ENCODE data around the gene MAU2. TPM values are rescaled to one million over a fixed set of nuclear protein-coding genes. Genes with fewer than 3 reads are reported as not detected.
"Not testable (repeated sequence)": the region's sequence is repeated elsewhere in the genome, so short reads cannot be mapped to it uniquely, and the experiment has no call there.

Gene MAU2
- polyA plus RNA-seq, 6 donors from 2014 or later, result 17.6 to 39.9 (median 24.2) TPM

GRCh38 chr19:19342086-19343015, 21.7 kb downstream of the MAU2 start:
- Mint-ChIP-seq H3K4me1 (peaks cover 2 to 13% (median 3%) of the 10 kb centered on the region in 3 donors), H3K27me3 (no peaks in the 10 kb centered on the region), H3K4me3 (no peak overlapping the region), H3K36me3 (peaks cover 5 to 10% of the 10 kb centered on the region in 2 donors), H3K9me3 (no peaks in the 10 kb centered on the region), H3K27ac (no peak overlapping the region)
- no peak for DNase-seq
- ATAC-seq (ENCODE audit: low read depth in 2 of 2), result no peak

GRCh38 chr19:19343016-19343362, 22.4 kb downstream of the MAU2 start:
- no peaks in the 10 kb centered on the region for H3K9me3 Mint-ChIP-seq
- H3K27ac Mint-ChIP-seq, result no peak overlapping the region
- H3K27me3 Mint-ChIP-seq, result no peaks in the 10 kb centered on the region
- peaks cover 2 to 13% (median 3%) of the 10 kb centered on the region in 3 donors for H3K4me1 Mint-ChIP-seq
- no peak for ATAC-seq (ENCODE audit: low read depth in 2 of 2)
- H3K4me3 Mint-ChIP-seq, result no peak overlapping the region
- no peak for DNase-seq
- H3K36me3 Mint-ChIP-seq, result peaks cover 5 to 10% of the 10 kb centered on the region in 2 donors

- no peaks in the 10 kb centered on the region for H3K27me3 Mint-ChIP-seq
- no peaks in the 10 kb centered on the region for H3K9me3 Mint-ChIP-seq
- peak overlapping the region in 1 of 8 donors; percentile 34 for H3K4me3 Mint-ChIP-seq
- ATAC-seq (ENCODE audit: low read depth in 2 of 2) (no peak), DNase-seq (no peak)
- peaks cover 7 to 10% of the 10 kb centered on the region in 2 donors for H3K36me3 Mint-ChIP-seq
- H3K4me1 Mint-ChIP-seq, result peaks cover 0 to 13% (median 2%) of the 10 kb centered on the region in 3 donors
- H3K27ac Mint-ChIP-seq, result no peak overlapping the region
These were observed 23.1 kb downstream of the MAU2 start for GRCh38 chr19:19343762-19344161.

- Mint-ChIP-seq H3K4me1 (peaks cover 0 to 13% (median 5%) of the 10 kb centered on the region in 3 donors), H3K9me3 (no peaks in the 10 kb centered on the region), H3K27me3 (no peaks in the 10 kb centered on the region), H3K4me3 (no peak overlapping the region), H3K27ac (no peak overlapping the region), H3K36me3 (peaks cover 10 to 13% of the 10 kb centered on the region in 2 donors)
- DNase-seq, result no peak
- no peak for ATAC-seq (ENCODE audit: low read depth in 2 of 2)
These were observed 24.6 kb downstream of the MAU2 start for GRCh38 chr19:19345232-19345631.

GRCh38 chr19:19345970-19346369, 25.3 kb downstream of the MAU2 start:
- H3K27me3 Mint-ChIP-seq, result no peaks in the 10 kb centered on the region
- peak overlapping the region in 2 of 6 donors; percentile 11 to 26 for H3K27ac Mint-ChIP-seq
- no peak for ATAC-seq (ENCODE audit: low read depth in 2 of 2)
- H3K4me1 Mint-ChIP-seq, result peaks cover 0 to 13% (median 5%) of the 10 kb centered on the region in 3 donors
- DNase-seq, result no peak
- H3K9me3 Mint-ChIP-seq, result no peaks in the 10 kb centered on the region
- no peak overlapping the region for H3K4me3 Mint-ChIP-seq
- peaks cover 10 to 13% of the 10 kb centered on the region in 2 donors for H3K36me3 Mint-ChIP-seq

GRCh38 chr19:19347401-19348110, 26.9 kb downstream of the MAU2 start:
- Mint-ChIP-seq H3K4me1 (peaks cover 0 to 13% (median 5%) of the 10 kb centered on the region in 3 donors), H3K9me3 (no peaks in the 10 kb centered on the region), H3K27ac (peak overlapping the region in 1 of 6 donors; percentile 80), H3K36me3 (peaks cover 10 to 19% of the 10 kb centered on the region in 2 donors), H3K27me3 (no peaks in the 10 kb centered on the region), H3K4me3 (no peak overlapping the region)
- DNase-seq (no peak), ATAC-seq (ENCODE audit: low read depth in 2 of 2) (no peak)

- no peak for ATAC-seq (ENCODE audit: low read depth in 2 of 2)
- Mint-ChIP-seq H3K36me3 (peaks cover 10 to 22% of the 10 kb centered on the region in 2 donors), H3K27me3 (no peaks in the 10 kb centered on the region), H3K4me1 (peaks cover 4 to 13% (median 5%) of the 10 kb centered on the region in 3 donors), H3K27ac (no peak overlapping the region), H3K4me3 (no peak overlapping the region), H3K9me3 (no peaks in the 10 kb centered on the region)
- DNase-seq, result no peak
These were observed 27.6 kb downstream of the MAU2 start for GRCh38 chr19:19348266-19348665.

- Mint-ChIP-seq H3K36me3 (peaks cover 10 to 22% of the 10 kb centered on the region in 2 donors), H3K27me3 (no peaks in the 10 kb centered on the region), H3K4me3 (no peak overlapping the region), H3K9me3 (no peaks in the 10 kb centered on the region), H3K27ac (peak overlapping the region in 1 of 6 donors; percentile 31), H3K4me1 (peaks cover 4 to 13% (median 5%) of the 10 kb centered on the region in 3 donors)
- DNase-seq (no peak), ATAC-seq (ENCODE audit: low read depth in 2 of 2) (no peak)
These were observed 28.7 kb downstream of the MAU2 start for GRCh38 chr19:19349365-19349764.

GRCh38 chr19:19350756-19351155, 30.1 kb downstream of the MAU2 start:
- H3K9me3 Mint-ChIP-seq; H3K27ac Mint-ChIP-seq; H3K27me3 Mint-ChIP-seq; H3K4me3 Mint-ChIP-seq; ATAC-seq (ENCODE audit: low read depth in 2 of 2); DNase-seq: not testable (repeated sequence)
- peaks cover 3 to 13% (median 4%) of the 10 kb centered on the region in 3 donors for H3K4me1 Mint-ChIP-seq
- peaks cover 10 to 22% of the 10 kb centered on the region in 2 donors for H3K36me3 Mint-ChIP-seq

- H3K9me3 Mint-ChIP-seq, result no peaks in the 10 kb centered on the region
- H3K27me3 Mint-ChIP-seq, result no peaks in the 10 kb centered on the region
- DNase-seq, result no peak
- no peak overlapping the region for H3K4me3 Mint-ChIP-seq
- peak overlapping the region in 1 of 6 donors; percentile 69 for H3K27ac Mint-ChIP-seq
- peaks cover 0 to 4% (median 3%) of the 10 kb centered on the region in 3 donors for H3K4me1 Mint-ChIP-seq
- peaks cover 4 to 16% of the 10 kb centered on the region in 2 donors for H3K36me3 Mint-ChIP-seq
- ATAC-seq (ENCODE audit: low read depth in 2 of 2), result no peak
These were observed 32.2 kb downstream of the MAU2 start for GRCh38 chr19:19352823-19353222.

GRCh38 chr19:19354007-19354406, 33.4 kb downstream of the MAU2 start:
- Mint-ChIP-seq H3K9me3 (no peaks in the 10 kb centered on the region), H3K4me3 (no peak overlapping the region), H3K4me1 (peaks cover 0 to 6% (median 4%) of the 10 kb centered on the region in 3 donors), H3K36me3 (peaks cover 4 to 12% of the 10 kb centered on the region in 2 donors), H3K27ac (no peak overlapping the region), H3K27me3 (no peaks in the 10 kb centered on the region)
- no peak for ATAC-seq (ENCODE audit: low read depth in 2 of 2)
- no peak for DNase-seq

- Mint-ChIP-seq H3K4me1 (peaks cover 0 to 4% (median 4%) of the 10 kb centered on the region in 3 donors), H3K4me3 (no peak overlapping the region), H3K27me3 (no peaks in the 10 kb centered on the region), H3K27ac (no peak overlapping the region), H3K36me3 (peaks cover 4 to 8% of the 10 kb centered on the region in 2 donors), H3K9me3 (no peaks in the 10 kb centered on the region)
- DNase-seq, result no peak
- no peak for ATAC-seq (ENCODE audit: low read depth in 2 of 2)
These were observed 34.3 kb downstream of the MAU2 start for GRCh38 chr19:19354932-19355331.

- H3K4me3 Mint-ChIP-seq, result no peak overlapping the region
- H3K9me3 Mint-ChIP-seq, result no peaks in the 10 kb centered on the region
- H3K4me1 Mint-ChIP-seq, result peaks cover under 1 to 8% (median 4%) of the 10 kb centered on the region in 3 donors
- DNase-seq (no peak), ATAC-seq (ENCODE audit: low read depth in 2 of 2) (no peak)
- H3K27me3 Mint-ChIP-seq, result no peaks in the 10 kb centered on the region
- peaks cover 4 to 8% of the 10 kb centered on the region in 2 donors for H3K36me3 Mint-ChIP-seq
- H3K27ac Mint-ChIP-seq, result peak overlapping the region in 1 of 6 donors; percentile 91
These were observed 35.0 kb downstream of the MAU2 start for GRCh38 chr19:19355606-19356139.
